WTC11 (cell line): ENCODE data around the gene OSBP2. TPM values are rescaled to one million over a fixed set of nuclear protein-coding genes. Genes with fewer than 3 reads are reported as not detected.

Source experiments
- ATAC-seq: fragments of 200-7000 bp; cut with Tn5 transposase; 2 replicates; pipeline ENCODE4 v1.10.0; 2021; ENCODE audit warnings: mild to moderate bottlenecking, moderate library complexity
- CTCF ChIA-PET: fragments of 300-600 bp; sonication (Branson Sonifier 250); formaldehyde crosslinking; loops from one replicate; lab custom pipeline; 2021; ENCODE audit warnings: antibody characterized with exemption; lab: Charles Lee
- POLR2A ChIA-PET: fragments of 350-600 bp; sonication (Branson Sonifier 250); formaldehyde crosslinking; loops from one replicate; lab custom pipeline; 2021; ENCODE audit warnings: antibody characterized with exemption; lab: Charles Lee
- DNase-seq: peaks from one replicate; pipeline ENCODE4 v3.0.0; 2021; ENCODE audit warnings: low spot score
- H3K27ac Mint-ChIP-seq: 2 replicates; pipeline ENCODE4 v1.8.0; 2021; ENCODE audit warnings: mixed read lengths
- H3K27me3 Mint-ChIP-seq: 2 replicates; pipeline ENCODE4 v1.8.0; 2021; ENCODE audit warnings: low read depth, mild to moderate bottlenecking, moderate library complexity, mixed read lengths
- H3K36me3 Mint-ChIP-seq: 2 replicates; pipeline ENCODE4 v1.8.0; 2021; ENCODE audit warnings: mixed read lengths
- H3K4me1 Mint-ChIP-seq: 2 replicates; pipeline ENCODE4 v1.8.0; 2022; ENCODE audit warnings: mixed read lengths
- H3K4me3 Mint-ChIP-seq: 2 replicates; pipeline ENCODE4 v1.8.0; 2021; ENCODE audit warnings: mild to moderate bottlenecking, moderate library complexity, mixed read lengths
- H3K9me3 Mint-ChIP-seq: 2 replicates; pipeline ENCODE4 v1.8.0; 2021; ENCODE audit warnings: mixed read lengths
- ATF2 ChIP-seq: sonication (generic); formaldehyde crosslinking; IDR thresholded peaks from 2 replicates; pipeline ENCODE4 v1.8.1; 2022; ENCODE audit warnings: low read depth, missing genetic modification reagents, borderline replicate concordance
- ATF3 ChIP-seq: sonication (generic); formaldehyde crosslinking; conservative IDR thresholded peaks from 2 replicates; pipeline ENCODE4 v1.8.1; 2022; ENCODE audit warnings: mild to moderate bottlenecking, missing genetic modification reagents
- E2F5 ChIP-seq: sonication (generic); formaldehyde crosslinking; IDR thresholded peaks from 2 replicates; pipeline ENCODE4 v1.8.1; 2022; ENCODE audit warnings: mild to moderate bottlenecking, moderate library complexity, missing genetic modification reagents
- ESRRA ChIP-seq: sonication (generic); formaldehyde crosslinking; IDR thresholded peaks from 2 replicates; pipeline ENCODE4 v1.8.1; 2022; ENCODE audit warnings: mild to moderate bottlenecking, missing genetic modification reagents, borderline replicate concordance
- FOXP4 ChIP-seq: sonication (generic); formaldehyde crosslinking; IDR thresholded peaks from 2 replicates; pipeline ENCODE4 v1.8.0; 2022; ENCODE audit warnings: mild to moderate bottlenecking, missing genetic modification reagents
- HMGXB4 ChIP-seq: sonication (generic); formaldehyde crosslinking; IDR thresholded peaks from 2 replicates; pipeline ENCODE4 v1.8.1; 2023; ENCODE audit warnings: mild to moderate bottlenecking, moderate library complexity, missing genetic modification reagents
- MAX ChIP-seq: sonication (generic); formaldehyde crosslinking; IDR thresholded peaks from 2 replicates; pipeline ENCODE4 v1.8.0; 2022; ENCODE audit warnings: mild to moderate bottlenecking, missing genetic modification reagents
- MLX ChIP-seq: sonication (generic); formaldehyde crosslinking; IDR thresholded peaks from 2 replicates; pipeline ENCODE4 v1.8.1; 2023; ENCODE audit warnings: mild to moderate bottlenecking, missing genetic modification reagents, moderate library complexity
- MXD4 ChIP-seq: fragments of 250-450 bp; sonication (Bioruptor Pico); IDR thresholded peaks from 2 replicates; pipeline ENCODE4 v1.8.0; 2021; ENCODE audit warnings: mild to moderate bottlenecking, moderate library complexity, borderline replicate concordance
- NFATC4 ChIP-seq: fragments of 250-450 bp; sonication (Bioruptor Pico); IDR thresholded peaks from 2 replicates; pipeline ENCODE4 v1.9.0; 2021; ENCODE audit warnings: mild to moderate bottlenecking
- NFE2L1 ChIP-seq: sonication (generic); formaldehyde crosslinking; IDR thresholded peaks from 2 replicates; pipeline ENCODE4 v1.8.1; 2023; ENCODE audit warnings: missing genetic modification reagents
- NR3C1 ChIP-seq: sonication (generic); formaldehyde crosslinking; conservative IDR thresholded peaks from 2 replicates; pipeline ENCODE4 v1.8.1; 2023; ENCODE audit warnings: low read depth, mild to moderate bottlenecking, missing genetic modification reagents
- PREB ChIP-seq: sonication (generic); formaldehyde crosslinking; IDR thresholded peaks from 2 replicates; pipeline ENCODE4 v1.8.1; 2022; ENCODE audit warnings: mild to moderate bottlenecking, missing genetic modification reagents, moderate library complexity, borderline replicate concordance
- SMAD4 ChIP-seq: sonication (generic); formaldehyde crosslinking; IDR thresholded peaks from 2 replicates; pipeline ENCODE4 v1.8.0; 2022; ENCODE audit warnings: mild to moderate bottlenecking, missing genetic modification reagents
- TEAD1 ChIP-seq: sonication (generic); formaldehyde crosslinking; IDR thresholded peaks from 2 replicates; pipeline ENCODE4 v1.8.0; 2022; ENCODE audit warnings: mild to moderate bottlenecking, missing genetic modification reagents
- USF1 ChIP-seq: sonication (generic); formaldehyde crosslinking; IDR thresholded peaks from 2 replicates; pipeline ENCODE4 v1.8.0; 2022; ENCODE audit warnings: mild to moderate bottlenecking, missing genetic modification reagents
- ZNF219 ChIP-seq: sonication (generic); formaldehyde crosslinking; IDR thresholded peaks from 2 replicates; pipeline ENCODE4 v1.8.0; 2023; ENCODE audit warnings: missing genetic modification reagents, mild to moderate bottlenecking, borderline replicate concordance
- ZNF425 ChIP-seq: fragments of 250-450 bp; sonication (Bioruptor Pico); conservative IDR thresholded peaks from 2 replicates; pipeline ENCODE4 v1.9.0; 2021; ENCODE audit warnings: mild to moderate bottlenecking
- total RNA-seq: library from RNA; stranded (reverse); gene quantifications from 3 replicates; pipeline ENCODE4 v1.2.3, GENCODE V29; 2021

OSBP2 gene
- total RNA-seq, 1 experiment from 2014 or later = 4.1 TPM

- no peaks in the 10 kb centered on the region for H3K9me3 Mint-ChIP-seq
These were observed 7.3 kb upstream of the OSBP2 start for GRCh38 chr22:30687358-30687757.

GRCh38 chr22:30689622-30690021 is 5.1 kb upstream of the OSBP2 start:
- CTCF ChIA-PET = no interaction called here
- Mint-ChIP-seq H3K27ac (0 out of 2 replicates have a peak overlapping the region, but pooled peaks have one; percentile 11), H3K27me3 (peaks cover 6% of the 10 kb centered on the region; the same call in 1 of the 2 replicates), H3K4me1 (peaks cover 7% of the 10 kb centered on the region), H3K36me3 (no peaks in the 10 kb centered on the region), H3K4me3 (no peak overlapping the region), H3K9me3 (no peaks in the 10 kb centered on the region)
- no peak for TF ChIP-seq NFATC4
- TF ChIP-seq MXD4 (CRISPR knock-in tag) = no peak
- no peak for TF ChIP-seq ATF2 (CRISPR knock-in tag)
- TF ChIP-seq NR3C1 (CRISPR knock-in tag) = no peak
- ATAC-seq = no peak
- POLR2A ChIA-PET = no interaction called here
- no peak for DNase-seq

More at GRCh38 chr22:30687358-30687757, 7.3 kb upstream of the OSBP2 start:
- CTCF ChIA-PET = no interaction called here
- Mint-ChIP-seq H3K4me3 (no peak overlapping the region), H3K27ac (no peak overlapping the region), H3K36me3 (no peaks in the 10 kb centered on the region), H3K4me1 (peaks cover 4% of the 10 kb centered on the region), H3K27me3 (no peaks in the 10 kb centered on the region; the same call in 1 of the 2 replicates)
- POLR2A ChIA-PET = no interaction called here
- ATAC-seq = no peak
- DNase-seq = no peak
- TF ChIP-seq MAX (CRISPR knock-in tag) = no peak
- TF ChIP-seq ATF3 (CRISPR knock-in tag) = no peak
- no peak for TF ChIP-seq SMAD4 (CRISPR knock-in tag)
- no peak for TF ChIP-seq ESRRA (CRISPR knock-in tag)
- TF ChIP-seq FOXP4 (CRISPR knock-in tag) = no peak
- no peak for TF ChIP-seq USF1 (CRISPR knock-in tag)
- TF ChIP-seq ZNF219 (CRISPR knock-in tag) = no peak
- TF ChIP-seq MLX (CRISPR knock-in tag) = no peak

GRCh38 chr22:30691204-30691603 is 3.5 kb upstream of the OSBP2 start:
- Mint-ChIP-seq H3K4me1 (peaks cover 16% of the 10 kb centered on the region), H3K36me3 (no peaks in the 10 kb centered on the region), H3K9me3 (no peaks in the 10 kb centered on the region), H3K4me3 (no peak overlapping the region), H3K27me3 (peaks cover 19% of the 10 kb centered on the region), H3K27ac (peak overlapping the region; percentile 64; the same call in 1 of the 2 replicates)
- ATAC-seq (no peak), DNase-seq (no peak)
- ChIA-PET CTCF (interaction anchor here (0.6 to 1.5 kb wide), 3 partner anchors 56 to 633 kb away, joined by 3 to 5 read pairs (median 3); partner anchors contain the start of gene SLC35E4), POLR2A (no interaction called here)
- TF ChIP-seq TEAD1 (CRISPR knock-in tag) = no peak
- TF ChIP-seq ZNF425 (CRISPR knock-in tag) = no peak
- no peak for TF ChIP-seq NFE2L1
- TF ChIP-seq PREB (CRISPR knock-in tag) = no peak
- TF ChIP-seq HMGXB4 (CRISPR knock-in tag) = no peak
- TF ChIP-seq E2F5 (CRISPR knock-in tag) = no peak
